Type B pancreatic cell (in vitro differentiated cells): ENCODE measurements around the gene TAS2R5. TPM values are rescaled to one million over a fixed set of nuclear protein-coding genes. Genes with fewer than 3 reads are reported as not detected.

Experiments used
- DNase-seq: peaks from one replicate; pipeline ENCODE4 v3.0.0; 2021; ENCODE audit warnings: mixed read lengths; ENCODE audit not compliant: unreplicated experiment; ENCODE audit errors: extremely low spot score
- H3K27ac Mint-ChIP-seq: 2 replicates; pipeline ENCODE4 v1.8.0; 2021; ENCODE audit warnings: mild to moderate bottlenecking, mixed read lengths
- H3K27me3 Mint-ChIP-seq: 2 replicates; pipeline ENCODE4 v1.8.0; 2021; ENCODE audit warnings: mixed read lengths
- H3K36me3 Mint-ChIP-seq: 2 replicates; pipeline ENCODE4 v1.8.0; 2021; ENCODE audit warnings: mixed read lengths
- H3K4me1 Mint-ChIP-seq: one replicate; pipeline ENCODE4 v1.8.0; 2021; ENCODE audit warnings: mixed read lengths; ENCODE audit not compliant: unreplicated experiment
- H3K4me3 Mint-ChIP-seq: 2 replicates; pipeline ENCODE4 v1.8.0; 2021; ENCODE audit warnings: mild to moderate bottlenecking, mixed read lengths
- H3K9me3 Mint-ChIP-seq: 2 replicates; pipeline ENCODE4 v1.8.0; 2021; ENCODE audit warnings: mixed read lengths
- CTCF ChIP-seq: fragments of 200-600 bp; sonication (generic); conservative IDR thresholded peaks from 2 replicates; pipeline ENCODE4 v1.5.0; 2021; ENCODE audit warnings: antibody characterized with exemption, mild to moderate bottlenecking
- total RNA-seq: library from RNA; stranded (reverse); gene quantifications from 2 replicates; pipeline ENCODE4 v1.2.1, GENCODE V29; 2021; ENCODE audit warnings: low replicate concordance

Gene TAS2R5
- total RNA-seq, 1 donor from 2014 or later, result 3.3 TPM

GRCh38 chr7:141840708-141841107 lies 50.7 kb downstream of the TAS2R5 start:
- Mint-ChIP-seq H3K36me3 (no peaks in the 10 kb centered on the region), H3K9me3 (no peaks in the 10 kb centered on the region), H3K27ac (no peak overlapping the region), H3K4me3 (no peak overlapping the region), H3K4me1 (no peaks in the 10 kb centered on the region), H3K27me3 (no peaks in the 10 kb centered on the region)
- no peak for TF ChIP-seq CTCF
- no peak for DNase-seq

Other genes with a start within 250 kb of the TAS2R5 start
- 28.7 and 31.9 TPM in 2 replicates for gene AGK, start 238.8 kb upstream of the TAS2R5 start, total RNA-seq
- 17.3 and 19.8 TPM in 2 replicates for gene DENND11, start 88.1 kb upstream of the TAS2R5 start, total RNA-seq
- gene WEE2, start 81.9 kb upstream of the TAS2R5 start, total RNA-seq, result not detected in 2 replicates
- 107 and 116 TPM in 2 replicates for gene SSBP1, start 51.9 kb upstream of the TAS2R5 start, total RNA-seq
- gene TAS2R3, start 26.1 kb upstream of the TAS2R5 start, total RNA-seq, result 1.2 and 3.2 TPM in 2 replicates
- 1.00 and 2.2 TPM in 2 replicates for gene TAS2R4, start 13.5 kb upstream of the TAS2R5 start, total RNA-seq
- not detected in 2 replicates for gene PRSS37, start 51.3 kb downstream of the TAS2R5 start, total RNA-seq
- gene OR9A4, start 126.2 kb downstream of the TAS2R5 start, total RNA-seq, result not detected in 2 replicates
- not detected in 2 replicates for gene CLEC5A, start 156.8 kb downstream of the TAS2R5 start, total RNA-seq
- gene TAS2R38, start 183.6 kb downstream of the TAS2R5 start, total RNA-seq, result not detected in 2 replicates
- gene MGAM, start 205.7 kb downstream of the TAS2R5 start, total RNA-seq, result 1.3 and 2.2 TPM in 2 replicates